Kidney (tissue), 14 donors: Measurements from ENCODE around the gene PAEP. TPM values are rescaled to one million over a fixed set of nuclear protein-coding genes. Genes with fewer than 3 reads are reported as not detected.
"Not testable (repeated sequence)": the region's sequence is repeated elsewhere in the genome, so short reads cannot be mapped to it uniquely, and the experiment has no call there.

Experiments used
- DNase-seq, 5 donors: peaks; one replicate each; pipeline ENCODE4 v3.0.0-alpha.2; 2013 to 2020
- FAIRE-seq: peaks from 2 replicates; lab custom pipeline; 2012; peaks lifted over from hg19 to GRCh38; lab: Jason Lieb, UNC
- H3K27ac ChIP-seq, 2 donors: one replicate each; pipeline ENCODE4 v1.7.0; 2013; ENCODE audit warnings: low read depth in 2 of 2, low read length in 2 of 2, inconsistent platforms in 1 of 2
- H3K27me3 ChIP-seq: one replicate; pipeline ENCODE4 v1.7.1; 2013; ENCODE audit warnings: low read length, inconsistent platforms; ENCODE audit not compliant: control insufficient read depth, insufficient read depth
- H3K36me3 ChIP-seq, 3 donors: one replicate each; pipeline versions ENCODE4 v1.7.0 to v1.7.1; 2013; ENCODE audit warnings: low read length in 3 of 3, control low read depth in 1 of 3, inconsistent platforms in 1 of 3; ENCODE audit not compliant: insufficient read depth in 3 of 3, control insufficient read depth in 2 of 3
- H3K4me1 ChIP-seq, 3 donors: one replicate each; pipeline versions ENCODE4 v1.7.0 to v1.7.1; 2013; ENCODE audit warnings: low read length in 3 of 3, inconsistent platforms in 1 of 3, low read depth in 1 of 3; ENCODE audit not compliant: control insufficient read depth in 2 of 3, insufficient read depth in 2 of 3
- H3K4me3 ChIP-seq, 3 donors: one replicate each; pipeline versions ENCODE4 v1.7.0 to v1.8.1; 2013; ENCODE audit warnings: low read length in 3 of 3, control low read depth in 1 of 3, inconsistent platforms in 1 of 3
- H3K9ac ChIP-seq, 3 donors: one replicate each; pipeline versions ENCODE4 v1.7.0 to v1.7.1; 2013; ENCODE audit warnings: low read length in 3 of 3, control low read depth in 1 of 3, inconsistent platforms in 1 of 3
- H3K9me3 ChIP-seq, 3 donors: one replicate each; pipeline versions ENCODE4 v1.7.0 to v1.7.1; 2013; ENCODE audit warnings: low read length in 3 of 3, control low read depth in 1 of 3, inconsistent platforms in 1 of 3; ENCODE audit not compliant: control insufficient read depth in 2 of 3, insufficient read depth in 1 of 3
- intact Hi-C: fragments of 100-400 bp; cut with DNase I; formaldehyde crosslinking; loops from one replicate; pipeline ENCODE4 v1.11.1; 2022
- polyA plus RNA-seq: library from polyadenylated mRNA; stranded (reverse); fragments of 350-450 nt; fragmentation: Illumina TruSeq; extraction: RNeasy Lipid Tissue Mini Kit (QIAGEN cat#74804); gene quantifications from one replicate; pipeline ENCODE4 v1.2.3, GENCODE V29; 2014; ENCODE audit warnings: low read depth, low replicate concordance; ENCODE audit not compliant: insufficient read depth
- total RNA-seq: library from RNA; stranded (reverse); fragmentation: NEBNext Ultra II Directional; extraction: Animal tissue kit (Norgen Biotek cat#: 25700); gene quantifications from one replicate; pipeline ENCODE4 v1.2.1, GENCODE V29; 2021
- TF ChIP-seq, protein P1 (sequence below): IDR thresholded peaks from 3 replicates; pipeline ENCODE4 v1.5.1; 2012; ENCODE audit warnings: mild to moderate bottlenecking, moderate library complexity, borderline replicate concordance; ENCODE audit not compliant: insufficient read depth; ENCODE audit errors: extremely low read depth
- donor health status: control.
- donor health status: control.
- donor health status: control.
- donor health status: control.
- donor health status: control.
- donor health status: DM: yes; HTN: yes; CAD: no.
- donor health status: Normal renal cell carcinoma (clear cell type).

PAEP gene
- total and polyA plus RNA-seq, 2 donors from 2014 or later, result not detected

DNA sequence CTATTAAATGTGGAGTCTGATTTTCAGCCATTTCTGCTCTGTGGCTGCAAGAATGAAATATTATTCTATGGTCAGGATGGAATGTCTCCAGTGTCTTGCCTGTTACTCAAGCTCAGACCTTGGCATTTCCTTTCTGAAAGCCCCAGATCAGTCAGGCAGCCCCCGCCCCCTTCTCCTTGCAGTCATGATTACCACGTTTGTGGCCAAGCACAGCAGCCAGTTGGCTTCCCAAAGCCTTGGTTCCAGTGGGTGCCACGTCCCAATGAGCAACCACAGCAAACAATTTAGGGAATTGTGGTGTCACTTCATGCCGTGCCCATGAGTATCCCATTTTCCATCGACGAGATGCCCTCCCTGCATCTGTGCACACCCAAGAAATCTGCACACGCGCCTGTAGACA, 25.3 kb upstream of the PAEP start:
- intact Hi-C loops, result no loop called here
- H3K9me3 ChIP-seq, result no peaks in the 10 kb centered on the region
- no peak for FAIRE-seq
- H3K27me3 ChIP-seq, result no peaks in the 10 kb centered on the region
- H3K27ac ChIP-seq, result no peak overlapping the region
- TF ChIP-seq, protein P1, sequence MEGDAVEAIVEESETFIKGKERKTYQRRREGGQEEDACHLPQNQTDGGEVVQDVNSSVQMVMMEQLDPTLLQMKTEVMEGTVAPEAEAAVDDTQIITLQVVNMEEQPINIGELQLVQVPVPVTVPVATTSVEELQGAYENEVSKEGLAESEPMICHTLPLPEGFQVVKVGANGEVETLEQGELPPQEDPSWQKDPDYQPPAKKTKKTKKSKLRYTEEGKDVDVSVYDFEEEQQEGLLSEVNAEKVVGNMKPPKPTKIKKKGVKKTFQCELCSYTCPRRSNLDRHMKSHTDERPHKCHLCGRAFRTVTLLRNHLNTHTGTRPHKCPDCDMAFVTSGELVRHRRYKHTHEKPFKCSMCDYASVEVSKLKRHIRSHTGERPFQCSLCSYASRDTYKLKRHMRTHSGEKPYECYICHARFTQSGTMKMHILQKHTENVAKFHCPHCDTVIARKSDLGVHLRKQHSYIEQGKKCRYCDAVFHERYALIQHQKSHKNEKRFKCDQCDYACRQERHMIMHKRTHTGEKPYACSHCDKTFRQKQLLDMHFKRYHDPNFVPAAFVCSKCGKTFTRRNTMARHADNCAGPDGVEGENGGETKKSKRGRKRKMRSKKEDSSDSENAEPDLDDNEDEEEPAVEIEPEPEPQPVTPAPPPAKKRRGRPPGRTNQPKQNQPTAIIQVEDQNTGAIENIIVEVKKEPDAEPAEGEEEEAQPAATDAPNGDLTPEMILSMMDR, result no peak
- no peak overlapping the region for H3K4me3 ChIP-seq
- H3K9ac ChIP-seq, result no peak overlapping the region
- H3K4me1 ChIP-seq, result no peaks in the 10 kb centered on the region
- H3K36me3 ChIP-seq, result no peaks in the 10 kb centered on the region
- no peak for DNase-seq

GRCh38 chr9:135543262-135543894, 18.2 kb upstream of the PAEP start:
- H3K27ac ChIP-seq, H3K36me3 ChIP-seq, DNase-seq, H3K27me3 ChIP-seq, H3K9ac ChIP-seq, H3K4me1 ChIP-seq, H3K9me3 ChIP-seq, FAIRE-seq, H3K4me3 ChIP-seq, intact Hi-C loops: not testable (repeated sequence)

- H3K9ac ChIP-seq, result no peak overlapping the region
- H3K36me3 ChIP-seq, result no peaks in the 10 kb centered on the region
- no peaks in the 10 kb centered on the region for H3K4me1 ChIP-seq
- no peak overlapping the region for H3K27ac ChIP-seq
- H3K4me3 ChIP-seq, result no peak overlapping the region
- H3K27me3 ChIP-seq, result no peaks in the 10 kb centered on the region
- no peaks in the 10 kb centered on the region for H3K9me3 ChIP-seq
- TF ChIP-seq, protein P1, result no peak
- FAIRE-seq (no peak), DNase-seq (no peak)
- intact Hi-C loops, result no loop called here
Observed at GRCh38 chr9:135544981-135545635, 16.4 kb upstream of the PAEP start.

DNA sequence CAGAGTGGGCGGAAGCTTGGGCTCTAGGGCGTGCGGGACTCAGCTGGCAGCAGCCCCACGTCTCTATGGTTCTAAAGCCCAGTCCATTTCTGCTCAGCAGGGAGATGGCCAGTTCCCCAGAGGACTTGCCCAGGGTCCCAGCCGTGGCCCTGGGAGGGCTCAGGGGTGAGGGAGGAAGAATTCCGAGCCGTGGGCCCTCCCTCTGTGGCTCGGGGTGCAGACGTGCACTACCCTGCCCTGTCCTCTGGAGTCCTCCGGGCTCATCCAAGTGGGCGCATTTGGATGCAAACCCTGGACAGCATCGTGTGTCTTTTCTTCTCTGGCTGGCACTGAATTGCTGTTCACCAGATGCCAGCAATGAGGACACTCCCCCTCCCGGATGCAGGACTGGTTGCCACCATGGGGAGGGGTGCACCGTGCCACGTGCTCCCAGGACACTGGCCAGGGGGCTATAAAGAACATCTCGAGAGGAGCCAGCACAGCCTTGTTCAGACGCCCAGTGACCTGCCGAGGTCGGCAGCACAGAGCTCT, 15.8 kb upstream of the PAEP start, which contains the start of gene OBP2A:
OBP2A (plus strand) TSS at position 481 of the 531 bp plus-strand sequence. CDS start 55 bp downstream, outside the sequence.
- H3K27me3 ChIP-seq, H3K4me1 ChIP-seq, DNase-seq, H3K9me3 ChIP-seq, H3K9ac ChIP-seq, H3K27ac ChIP-seq, H3K36me3 ChIP-seq, H3K4me3 ChIP-seq, intact Hi-C loops, FAIRE-seq: not testable (repeated sequence)

- H3K4me3 ChIP-seq, DNase-seq, H3K9me3 ChIP-seq, H3K9ac ChIP-seq, H3K27me3 ChIP-seq, intact Hi-C loops, FAIRE-seq, H3K27ac ChIP-seq, H3K4me1 ChIP-seq, H3K36me3 ChIP-seq: not testable (repeated sequence)
Observed at GRCh38 chr9:135546792-135547617, 14.6 kb upstream of the PAEP start.
